ENCODE data around the gene HCN3. TPM values are rescaled to one million over a fixed set of nuclear protein-coding genes. Genes with fewer than 3 reads are reported as not detected.

HCN3 gene
- total and polyA plus RNA-seq, 2 of the 13 experiments (the other 11 are each of a cell fraction or from before 2014, with no cell fraction given) = 2.4 to 10.2 TPM

GRCh38 chr1:155273343-155274245 is 3.7 kb upstream of the HCN3 start, which contains the start of gene CLK2 (continued):
- TF ChIP-seq CEBPZ (IDR thresholded peaks at IDR 0.05; ENCODE audit: low read length) (no peak), KDM2A (CRISPR knock-in tag; IDR thresholded peaks at IDR 0.05; ENCODE audit: borderline replicate concordance, low read depth) (peak; percentile 67; the same call in 1 of the 2 replicates), YEATS2 (CRISPR knock-in tag; IDR thresholded peaks at IDR 0.05; ENCODE audit: borderline replicate concordance) (peak; percentile 96), ZNF644 (CRISPR knock-in tag; IDR thresholded peaks at IDR 0.05; ENCODE audit: low read depth) (no peak), NCOA1 (CRISPR knock-in tag; IDR thresholded peaks at IDR 0.05) (no peak), IKZF5 (CRISPR knock-in tag; IDR thresholded peaks at IDR 0.05) (peak; percentile 74), RFXAP (CRISPR knock-in tag; IDR thresholded peaks at IDR 0.05; ENCODE audit: borderline replicate concordance) (peak; percentile 73), ZNF782 (CRISPR knock-in tag; IDR thresholded peaks at IDR 0.05; ENCODE audit: borderline replicate concordance) (no peak; the same call in 1 of the 2 replicates), SMARCE1 (IDR thresholded peaks at IDR 0.05; ENCODE audit: borderline replicate concordance) (no peak), ZNF687 (CRISPR knock-in tag; IDR thresholded peaks at IDR 0.05) (peak; percentile 99), AHR (CRISPR knock-in tag; IDR thresholded peaks at IDR 0.05) (no peak; the same call in 1 of the 2 replicates), SRY (CRISPR knock-in tag; IDR thresholded peaks at IDR 0.05) (peak; percentile 52; the same call in 1 of the 2 replicates), KDM1A (CRISPR knock-in tag; IDR thresholded peaks at IDR 0.05) (no peak), ZSCAN20 (CRISPR knock-in tag; IDR thresholded peaks at IDR 0.05; ENCODE audit: borderline replicate concordance) (no peak), SMAD9 (CRISPR knock-in tag; IDR thresholded peaks at IDR 0.05) (no peak), ZNF136 (CRISPR knock-in tag; IDR thresholded peaks at IDR 0.05; ENCODE audit: low read depth) (no peak), ZBTB26 (CRISPR knock-in tag; IDR thresholded peaks at IDR 0.05; ENCODE audit: borderline replicate concordance) (no peak), SATB2 (CRISPR knock-in tag; IDR thresholded peaks at IDR 0.05) (no peak), ZBTB8A (CRISPR knock-in tag; IDR thresholded peaks at IDR 0.05; ENCODE audit: borderline replicate concordance, low read depth) (no peak), ONECUT2 (CRISPR knock-in tag; IDR thresholded peaks at IDR 0.05) (no peak)
